HFF-Myc (cell line): ENCODE results near the gene PIAS4.

Experiments
- DNase-seq: peaks from one replicate; pipeline ENCODE4 v3.0.0-alpha.2; 2011; ENCODE audit warnings: low read depth; ENCODE audit errors: extremely low read depth
- H3K4me3 ChIP-seq: replicated peaks from 2 replicates; pipeline ENCODE4 v1.5.1; 2011; ENCODE audit warnings: low read depth, mild to moderate bottlenecking, control low read depth, low read length
- TF ChIP-seq, protein P1 (sequence below): IDR thresholded peaks from 2 replicates; pipeline ENCODE4 v1.5.1; 2012; ENCODE audit warnings: mild to moderate bottlenecking, low read depth, low read length, control low read depth; ENCODE audit errors: missing control alignments

The PIAS4 gene

DNA sequence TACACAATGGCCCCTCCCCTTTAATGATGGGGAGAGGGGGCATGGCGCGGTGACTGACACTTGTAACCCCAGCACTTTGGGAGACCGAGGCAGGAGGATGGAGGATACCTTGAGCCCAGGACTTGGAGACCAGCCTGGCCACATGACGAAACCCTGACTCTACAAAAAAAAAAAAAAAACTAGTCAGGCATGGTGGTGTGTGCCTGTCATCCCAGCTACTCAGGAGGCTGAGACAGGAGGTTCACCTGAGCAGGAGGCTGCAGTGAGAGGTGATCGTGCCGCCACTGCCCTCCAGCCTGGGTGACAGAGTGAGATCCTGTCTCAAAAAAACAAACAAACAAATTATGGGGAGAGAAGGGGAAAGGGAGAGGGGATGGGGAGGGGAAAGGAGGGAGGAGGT, 72.9 kb downstream of the PIAS4 start:
- H3K4me3 ChIP-seq: no peak overlapping the region
- no peak for DNase-seq
- TF ChIP-seq, protein P1, sequence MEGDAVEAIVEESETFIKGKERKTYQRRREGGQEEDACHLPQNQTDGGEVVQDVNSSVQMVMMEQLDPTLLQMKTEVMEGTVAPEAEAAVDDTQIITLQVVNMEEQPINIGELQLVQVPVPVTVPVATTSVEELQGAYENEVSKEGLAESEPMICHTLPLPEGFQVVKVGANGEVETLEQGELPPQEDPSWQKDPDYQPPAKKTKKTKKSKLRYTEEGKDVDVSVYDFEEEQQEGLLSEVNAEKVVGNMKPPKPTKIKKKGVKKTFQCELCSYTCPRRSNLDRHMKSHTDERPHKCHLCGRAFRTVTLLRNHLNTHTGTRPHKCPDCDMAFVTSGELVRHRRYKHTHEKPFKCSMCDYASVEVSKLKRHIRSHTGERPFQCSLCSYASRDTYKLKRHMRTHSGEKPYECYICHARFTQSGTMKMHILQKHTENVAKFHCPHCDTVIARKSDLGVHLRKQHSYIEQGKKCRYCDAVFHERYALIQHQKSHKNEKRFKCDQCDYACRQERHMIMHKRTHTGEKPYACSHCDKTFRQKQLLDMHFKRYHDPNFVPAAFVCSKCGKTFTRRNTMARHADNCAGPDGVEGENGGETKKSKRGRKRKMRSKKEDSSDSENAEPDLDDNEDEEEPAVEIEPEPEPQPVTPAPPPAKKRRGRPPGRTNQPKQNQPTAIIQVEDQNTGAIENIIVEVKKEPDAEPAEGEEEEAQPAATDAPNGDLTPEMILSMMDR: no peak

DNA sequence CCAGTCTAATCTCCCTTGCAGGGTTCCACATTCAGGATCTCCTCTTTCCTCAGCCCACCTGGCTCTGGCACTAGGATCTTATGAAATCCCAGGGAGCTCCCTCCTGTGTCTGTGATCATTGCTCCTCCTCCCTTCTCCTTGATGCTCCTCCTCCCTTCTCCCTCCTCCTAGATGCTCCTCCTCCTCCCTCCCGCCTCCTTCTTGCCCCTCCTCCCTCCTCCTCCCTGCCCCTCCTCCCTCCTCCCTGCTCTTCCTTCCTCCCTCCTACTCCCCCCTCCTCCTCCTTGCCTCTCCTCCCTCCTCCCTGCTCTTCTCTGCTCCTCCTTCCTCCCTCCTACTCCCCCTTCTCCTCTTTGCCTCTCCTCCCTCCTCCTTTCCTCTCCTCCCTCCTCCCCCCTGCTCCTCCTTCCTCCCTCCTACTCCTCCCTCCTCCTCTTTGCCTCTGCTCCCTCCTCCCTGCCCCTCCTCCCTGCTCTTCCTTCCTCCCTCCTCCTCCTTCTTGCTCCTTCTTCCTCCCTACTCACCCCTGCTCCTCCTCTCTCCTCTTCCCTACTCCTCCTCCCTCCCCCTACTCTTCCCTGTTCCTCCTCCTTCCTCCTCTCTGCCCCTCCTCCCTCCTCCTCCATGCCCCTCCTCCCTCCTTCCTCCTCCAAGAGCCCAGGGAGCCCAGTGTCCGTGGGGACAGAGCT, 74.0 kb downstream of the PIAS4 start:
- H3K4me3 ChIP-seq: no peak overlapping the region
- no peak for DNase-seq
- TF ChIP-seq, protein P1: no peak

DNA sequence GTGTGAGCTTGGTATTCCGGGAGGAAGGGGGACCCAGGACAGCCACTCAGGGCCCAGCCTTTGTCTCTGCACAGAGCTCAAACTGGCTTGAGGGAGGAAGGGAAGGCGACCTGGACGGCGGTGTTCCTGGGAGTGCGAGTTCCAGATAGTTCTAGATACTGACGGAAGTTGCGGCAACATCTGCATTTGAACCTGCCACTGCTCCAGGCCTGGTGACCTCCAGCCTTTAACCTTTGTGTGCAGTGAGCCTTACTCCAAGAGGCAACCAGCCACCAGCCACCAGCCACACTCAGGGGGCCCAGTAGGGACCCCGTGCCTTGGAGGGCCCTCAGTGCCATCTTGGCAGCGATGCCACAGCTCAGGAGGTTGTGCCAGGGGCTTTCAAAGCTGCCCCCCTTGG, 74.6 kb downstream of the PIAS4 start:
- no peak for DNase-seq
- no peak overlapping the region for H3K4me3 ChIP-seq
- TF ChIP-seq, protein P1: no peak

DNA sequence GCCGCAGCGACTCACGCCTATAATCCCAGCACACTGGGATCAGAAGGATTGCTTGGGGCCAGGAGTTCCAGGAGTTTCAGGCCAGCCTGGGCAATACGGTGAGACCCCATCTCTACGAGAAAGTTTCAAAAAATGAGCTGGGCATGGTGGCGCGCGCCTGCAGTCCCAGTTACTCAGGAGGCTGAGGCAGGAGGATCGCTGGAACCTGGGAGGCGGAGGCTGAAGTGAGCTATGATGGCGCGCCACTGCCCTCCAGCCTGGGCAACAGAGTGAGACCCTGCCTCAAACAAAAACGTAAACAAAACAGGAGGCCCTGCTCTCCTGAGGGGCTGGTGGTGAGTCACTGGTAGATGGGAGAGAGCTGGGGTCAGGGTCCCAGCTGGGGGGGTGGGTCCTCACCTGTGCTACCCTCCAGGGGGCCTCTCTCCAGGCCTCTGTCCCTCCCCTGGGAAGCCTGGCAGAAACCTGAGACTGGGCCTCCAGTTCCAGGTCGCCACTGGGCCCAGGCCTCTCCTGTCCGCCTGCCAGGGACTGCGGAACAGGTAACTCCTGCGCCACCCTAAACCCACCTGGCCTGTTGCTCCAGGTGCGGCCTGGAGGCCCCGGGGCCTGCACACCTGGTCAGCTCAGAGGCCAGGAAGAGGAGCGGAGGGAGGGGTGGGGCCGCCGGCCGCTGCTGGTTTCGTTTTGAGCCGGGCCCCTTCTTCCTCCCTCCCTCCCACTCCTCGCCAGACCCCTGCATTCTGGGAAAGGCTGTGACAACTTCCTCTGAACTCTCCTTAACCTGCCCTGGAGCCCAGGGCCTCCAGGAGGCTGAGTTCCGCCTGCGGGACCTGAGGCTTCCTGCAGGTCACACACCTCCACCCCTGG, 76.4 kb downstream of the PIAS4 start:
- no peak overlapping the region for H3K4me3 ChIP-seq
- TF ChIP-seq, protein P1: no peak
- no peak for DNase-seq

DNA sequence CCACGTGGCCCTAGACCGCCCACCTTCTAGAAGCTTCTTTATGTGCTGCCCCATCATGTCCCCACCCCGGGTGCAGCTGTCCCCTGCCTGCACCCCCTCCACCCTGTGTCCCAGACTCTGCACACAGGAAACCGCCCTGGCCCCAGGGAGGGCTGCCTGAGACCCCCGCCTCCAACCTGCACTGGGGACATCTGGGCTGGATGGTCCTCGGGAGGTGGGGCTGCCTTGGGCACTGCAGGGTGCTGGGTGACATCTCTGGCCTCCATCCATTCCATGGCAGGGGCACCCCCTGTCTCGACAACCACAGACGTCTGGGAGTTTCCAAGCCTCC, 77.0 kb downstream of the PIAS4 start:
- TF ChIP-seq, protein P1: no peak
- DNase-seq: no peak
- no peak overlapping the region for H3K4me3 ChIP-seq

DNA sequence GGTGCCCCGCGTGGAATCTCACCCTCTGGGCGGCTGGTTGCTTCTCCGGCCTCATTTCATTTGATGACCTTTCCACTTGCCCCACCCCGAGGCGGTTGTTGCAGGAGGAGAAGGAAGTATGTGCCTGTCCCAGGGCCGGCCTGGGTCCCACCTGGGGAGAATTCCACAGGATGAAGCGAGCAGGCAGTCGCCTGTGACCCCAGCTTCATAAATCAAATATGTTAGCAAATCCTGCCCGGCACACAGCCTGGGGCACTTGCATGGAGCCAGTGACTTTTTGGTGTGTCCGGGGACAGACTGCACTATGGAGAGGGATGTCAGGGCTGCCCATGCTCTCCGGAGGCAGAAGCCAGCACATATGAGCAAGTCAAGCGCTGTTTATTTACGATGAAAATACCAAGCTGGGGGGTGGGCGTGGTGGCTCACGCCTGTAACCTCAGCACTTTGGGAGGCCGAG, 78.9 kb downstream of the PIAS4 start:
- no peak overlapping the region for H3K4me3 ChIP-seq
- no peak for DNase-seq
- TF ChIP-seq, protein P1: no peak
